HG02852 (cell line): ENCODE measurements around the gene TRAF4.

Experiments
- ATAC-seq: cut with Tn5 transposase; IDR thresholded peaks from one replicate; pipeline ENCODE4 v1.9.1; 2021; ENCODE audit warnings: mild to moderate bottlenecking, moderate library complexity; ENCODE audit not compliant: unreplicated experiment

Gene TRAF4

DNA sequence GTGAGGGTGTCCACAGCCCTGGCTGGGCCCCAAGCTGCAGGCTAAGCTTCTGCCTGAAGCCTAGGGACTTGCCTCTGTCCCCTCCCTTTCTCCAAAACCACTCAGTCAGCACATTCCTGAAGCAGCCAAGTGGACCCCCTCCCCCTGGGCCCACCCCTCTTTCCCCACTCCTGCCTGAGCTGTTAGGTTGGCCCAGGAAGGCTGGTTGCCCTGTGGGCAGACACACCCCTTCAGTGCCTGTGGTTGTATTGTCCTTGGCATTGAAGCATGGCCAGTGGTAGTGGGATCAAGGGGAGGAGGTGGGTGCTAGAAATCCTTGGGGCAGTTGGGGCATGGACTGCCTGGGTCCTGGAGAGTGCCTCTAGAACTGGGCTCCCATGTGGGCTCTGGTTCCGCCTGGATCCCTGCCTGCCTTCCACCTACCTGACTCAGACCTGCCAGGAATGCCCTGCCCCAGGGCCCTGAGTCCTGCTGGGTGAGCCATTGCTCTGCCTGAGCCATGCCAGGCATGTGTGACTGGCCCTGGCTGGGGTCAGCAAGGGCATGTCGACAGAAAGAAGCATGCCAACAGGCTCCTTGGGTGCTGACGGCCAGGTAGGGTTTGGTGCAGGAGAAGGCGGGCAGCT, 2.1 kb downstream of the TRAF4 start:
- no peak for ATAC-seq

GRCh38 chr17:28746611-28747050, 2.8 kb downstream of the TRAF4 start:
- ATAC-seq: no peak

- ATAC-seq: no peak
Observed at GRCh38 chr17:28747051-28747691, 3.4 kb downstream of the TRAF4 start.

- ATAC-seq: no peak
Observed at GRCh38 chr17:28747801-28748750, 4.3 kb downstream of the TRAF4 start.

DNA sequence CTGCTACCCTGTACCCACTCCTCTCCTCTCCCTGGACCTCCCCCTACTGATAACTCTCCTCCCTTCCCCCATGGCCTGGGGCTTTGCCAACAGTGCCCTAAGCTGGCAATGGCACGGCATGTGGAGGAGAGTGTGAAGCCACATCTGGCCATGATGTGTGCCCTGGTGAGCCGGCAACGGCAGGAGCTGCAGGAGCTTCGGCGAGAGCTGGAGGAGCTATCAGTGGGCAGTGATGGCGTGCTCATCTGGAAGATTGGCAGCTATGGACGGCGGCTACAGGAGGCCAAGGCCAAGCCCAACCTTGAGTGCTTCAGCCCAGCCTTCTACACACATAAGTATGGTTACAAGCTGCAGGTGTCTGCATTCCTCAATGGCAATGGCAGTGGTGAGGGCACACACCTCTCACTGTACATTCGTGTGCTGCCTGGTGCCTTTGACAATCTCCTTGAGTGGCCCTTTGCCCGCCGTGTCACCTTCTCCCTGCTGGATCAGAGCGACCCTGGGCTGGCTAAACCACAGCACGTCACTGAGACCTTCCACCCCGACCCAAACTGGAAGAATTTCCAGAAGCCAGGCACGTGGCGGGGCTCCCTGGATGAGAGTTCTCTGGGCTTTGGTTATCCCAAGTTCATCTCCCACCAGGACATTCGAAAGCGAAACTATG, 5.2 kb downstream of the TRAF4 start:
- no peak for ATAC-seq

DNA sequence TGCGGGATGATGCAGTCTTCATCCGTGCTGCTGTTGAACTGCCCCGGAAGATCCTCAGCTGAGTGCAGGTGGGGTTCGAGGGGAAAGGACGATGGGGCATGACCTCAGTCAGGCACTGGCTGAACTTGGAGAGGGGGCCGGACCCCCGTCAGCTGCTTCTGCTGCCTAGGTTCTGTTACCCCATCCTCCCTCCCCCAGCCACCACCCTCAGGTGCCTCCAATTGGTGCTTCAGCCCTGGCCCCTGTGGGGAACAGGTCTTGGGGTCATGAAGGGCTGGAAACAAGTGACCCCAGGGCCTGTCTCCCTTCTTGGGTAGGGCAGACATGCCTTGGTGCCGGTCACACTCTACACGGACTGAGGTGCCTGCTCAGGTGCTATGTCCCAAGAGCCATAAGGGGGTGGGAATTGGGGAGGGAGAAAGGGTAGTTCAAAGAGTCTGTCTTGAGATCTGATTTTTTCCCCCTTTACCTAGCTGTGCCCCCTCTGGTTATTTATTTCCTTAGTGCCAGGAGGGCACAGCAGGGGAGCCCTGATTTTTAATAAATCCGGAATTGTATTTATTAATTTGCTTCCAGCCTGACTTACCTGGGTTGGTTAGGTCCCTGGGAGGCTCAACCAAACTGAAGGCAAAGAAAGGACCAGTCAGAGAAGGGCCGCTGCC, 5.8 kb downstream of the TRAF4 start:
- no peak for ATAC-seq

- ATAC-seq: peak; percentile 63
Observed at GRCh38 chr17:28750178-28751047, 6.6 kb downstream of the TRAF4 start.

DNA sequence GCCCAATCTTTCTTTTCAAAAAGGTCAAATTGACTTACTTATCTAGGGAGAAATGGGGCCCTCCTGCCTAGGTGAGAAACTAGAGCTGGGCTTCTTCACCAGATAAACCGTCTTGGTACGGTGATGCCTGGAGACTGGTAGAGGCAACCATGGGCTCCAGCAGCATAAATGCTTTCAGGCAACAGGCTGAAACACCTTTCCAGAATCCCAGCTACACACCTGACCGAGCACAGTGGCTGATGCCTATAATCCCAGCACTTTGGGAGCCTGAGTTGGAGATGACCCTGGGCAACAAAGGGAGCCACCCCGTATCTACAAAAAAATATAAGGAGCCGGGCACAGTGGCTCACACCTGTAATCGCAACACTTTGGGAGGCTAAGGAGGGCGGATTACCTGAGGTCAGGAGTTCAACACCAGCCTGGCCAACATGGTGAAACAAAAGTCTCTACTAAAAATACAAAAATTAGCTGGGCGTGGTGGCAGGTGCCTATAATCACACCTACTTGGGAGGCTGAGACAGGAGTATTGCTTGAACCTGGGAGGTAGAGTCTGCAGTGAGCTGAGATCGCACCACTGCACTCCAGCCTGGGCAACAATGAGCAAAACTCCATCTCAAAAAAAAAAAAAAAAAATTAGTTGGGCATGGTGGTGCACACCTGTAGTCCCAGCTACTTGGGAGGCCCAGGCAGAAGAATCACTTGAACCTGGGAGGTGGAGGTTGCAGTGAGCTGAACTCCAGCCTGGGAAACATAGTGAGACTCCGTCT, 8.0 kb downstream of the TRAF4 start:
- ATAC-seq: no peak

- no peak for ATAC-seq
Observed at GRCh38 chr17:28755486-28755885, 11.7 kb downstream of the TRAF4 start.

- no peak for ATAC-seq
Observed at GRCh38 chr17:28756049-28756804, 12.4 kb downstream of the TRAF4 start.

DNA sequence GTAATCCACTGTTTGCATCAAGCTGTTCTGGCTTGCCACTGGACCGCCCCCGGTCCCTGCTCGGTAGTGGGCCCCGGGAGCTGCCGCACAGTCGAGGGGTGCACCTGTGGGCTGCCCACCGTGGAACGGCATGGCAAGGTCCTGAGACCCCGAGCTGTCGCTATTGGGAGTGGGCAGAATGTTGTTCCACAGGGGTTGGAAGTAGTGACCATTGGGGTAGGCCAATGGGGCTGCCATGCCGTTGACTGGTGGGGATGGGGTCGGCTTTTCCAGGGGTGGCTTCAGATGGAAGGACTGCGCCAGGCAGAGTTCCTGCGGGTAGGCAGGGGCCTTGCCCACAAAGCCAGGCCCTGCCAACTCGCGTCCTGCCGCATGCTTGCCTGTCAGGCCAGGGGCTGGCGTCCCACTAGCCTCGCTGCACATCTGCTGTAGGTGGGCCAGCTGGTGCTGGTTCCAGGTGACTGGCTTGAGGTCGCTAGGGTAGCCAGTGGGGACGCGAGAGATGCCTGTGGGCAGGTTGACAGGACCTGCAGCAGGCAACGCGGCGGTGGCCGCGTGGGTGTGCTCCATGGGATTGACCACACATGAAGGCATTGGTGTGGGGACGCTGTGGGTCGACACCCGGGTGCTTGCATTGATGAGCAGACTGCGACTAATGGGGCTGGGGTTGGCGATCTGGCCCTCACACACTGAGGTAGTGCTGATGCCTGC, 14.8 kb downstream of the TRAF4 start:
- ATAC-seq: no peak

- ATAC-seq: no peak
Observed at GRCh38 chr17:28759256-28759865, 15.6 kb downstream of the TRAF4 start.

GRCh38 chr17:28760601-28761562, 17.1 kb downstream of the TRAF4 start:
- no peak for ATAC-seq

DNA sequence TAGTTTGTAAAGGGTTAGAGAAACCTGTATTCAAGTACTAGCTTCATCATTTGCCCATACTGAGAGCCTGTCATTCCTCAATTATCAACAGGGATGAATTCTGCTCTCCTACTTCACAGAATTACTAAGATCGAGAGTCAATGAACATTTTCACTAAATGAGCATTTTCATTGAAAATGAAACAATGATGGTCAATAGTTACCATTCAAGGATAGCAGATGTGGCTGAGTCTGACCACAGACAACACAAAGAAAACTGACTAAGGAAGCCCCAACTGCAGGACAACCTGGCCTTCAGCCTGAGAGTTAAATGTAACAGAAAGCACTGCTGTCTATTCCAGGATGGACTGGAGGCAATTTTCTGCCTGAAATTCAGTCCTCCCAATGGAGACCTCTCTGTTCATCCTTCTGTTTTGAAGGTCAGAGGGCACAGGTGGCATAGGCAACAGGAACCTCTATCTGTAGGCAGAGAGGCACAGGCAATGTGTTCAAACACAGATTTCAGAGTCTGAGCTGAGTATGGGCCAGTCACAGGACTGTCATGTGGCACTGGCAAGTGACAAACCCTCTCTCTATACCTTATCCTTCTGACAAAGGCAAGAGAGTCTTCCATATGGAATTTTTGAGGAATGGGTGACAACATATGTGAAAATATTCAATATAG, 19.5 kb downstream of the TRAF4 start:
- peak; percentile 52 for ATAC-seq

DNA sequence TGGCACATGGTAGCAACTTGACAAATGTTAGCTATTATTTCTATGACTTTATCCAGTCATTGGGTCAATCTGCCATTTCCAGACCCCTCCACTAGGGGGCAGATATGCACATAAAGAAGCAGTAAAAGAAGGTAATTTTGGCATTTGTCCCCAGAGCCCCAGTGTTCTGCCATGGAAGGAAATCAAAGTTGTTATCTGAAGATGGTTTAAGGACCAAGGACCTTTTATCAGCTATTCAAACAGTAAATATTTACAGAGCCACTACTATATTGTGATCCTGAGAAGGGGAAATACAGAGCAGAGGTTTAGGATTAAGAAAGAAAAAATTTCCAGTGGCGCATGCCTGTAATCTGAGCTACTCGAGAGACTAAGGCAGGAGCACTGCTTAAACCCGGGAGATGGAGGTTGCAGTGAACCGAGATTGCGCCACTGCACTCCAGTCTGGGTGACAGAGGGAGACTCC, 20.0 kb downstream of the TRAF4 start:
- ATAC-seq: no peak
